Frontal cortex (tissue), 4 donors: ENCODE results near the gene DUSP22. TPM values are rescaled to one million over a fixed set of nuclear protein-coding genes. Genes with fewer than 3 reads are reported as not detected.
"Not testable (repeated sequence)": the region's sequence is repeated elsewhere in the genome, so short reads cannot be mapped to it uniquely, and the experiment has no call there.

ENCODE experiments used
- DNase-seq, 2 donors: peaks; one replicate each; pipeline ENCODE4 v3.0.0; 2012; ENCODE audit warnings: low spot score in 2 of 2
- FAIRE-seq: peaks from 2 replicates; lab custom pipeline; 2012; peaks lifted over from hg19 to GRCh38; lab: Jason Lieb, UNC
- total RNA-seq: library from RNA; depleted of rRNA; stranded (reverse); fragments of >200 nt; gene quantifications from one replicate; pipeline ENCODE4 v1.2.3, GENCODE V29; 2014
- donor health status: control.
- donor health status: control.
- donor health status: control.

The DUSP22 gene
- total RNA-seq, 1 donor from 2014 or later, result 14.7 TPM

DNA sequence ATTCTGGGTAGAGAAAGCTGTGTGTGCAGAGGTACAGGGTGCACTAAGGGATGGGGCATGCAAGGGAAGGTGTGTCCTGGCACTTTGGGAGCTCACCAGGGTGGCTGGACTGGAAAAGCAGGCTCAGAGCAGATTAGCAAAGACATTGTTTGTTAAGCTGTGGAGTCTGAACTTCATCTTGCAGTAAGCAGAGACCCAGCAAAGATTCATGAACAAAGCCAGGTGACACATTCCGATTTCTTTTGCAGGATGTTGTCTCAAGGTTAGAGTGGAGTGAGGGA lies 28.8 kb downstream of the DUSP22 start:
- FAIRE-seq, result no peak
- no peak for DNase-seq

DNA sequence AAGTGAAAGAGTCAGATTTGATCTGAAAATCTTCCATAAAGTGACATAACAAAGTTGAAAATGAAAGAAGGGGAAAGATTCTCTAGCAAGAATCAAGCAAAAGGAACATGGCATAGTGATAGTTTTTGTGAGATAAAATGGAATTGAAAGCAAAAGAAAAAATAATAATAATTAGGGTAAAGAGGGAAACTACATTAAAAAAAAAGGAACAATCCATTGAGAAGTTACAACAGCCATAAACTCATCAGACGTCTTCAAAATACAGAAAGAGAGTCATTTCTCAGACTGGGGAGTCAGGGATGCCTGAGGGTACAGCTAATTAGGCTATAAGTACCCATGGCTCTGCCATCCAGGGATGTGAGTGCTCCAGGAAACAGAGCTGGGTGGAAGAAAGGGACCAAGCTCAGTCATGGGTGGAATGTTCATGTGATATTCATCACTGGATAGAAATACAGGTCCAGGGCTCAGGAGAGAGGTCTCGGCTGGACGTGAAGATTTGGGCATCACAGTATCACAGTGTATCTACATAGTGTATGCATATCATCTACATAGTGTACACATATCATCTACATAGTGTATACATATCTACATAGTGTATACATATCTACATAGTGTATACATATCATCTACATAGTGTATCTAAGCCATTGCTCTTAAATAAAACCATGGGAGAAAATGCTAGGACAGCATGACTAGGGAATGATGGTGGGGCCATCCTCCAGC lies 29.4 kb downstream of the DUSP22 start:
- FAIRE-seq (no peak), DNase-seq (no peak)

DNA sequence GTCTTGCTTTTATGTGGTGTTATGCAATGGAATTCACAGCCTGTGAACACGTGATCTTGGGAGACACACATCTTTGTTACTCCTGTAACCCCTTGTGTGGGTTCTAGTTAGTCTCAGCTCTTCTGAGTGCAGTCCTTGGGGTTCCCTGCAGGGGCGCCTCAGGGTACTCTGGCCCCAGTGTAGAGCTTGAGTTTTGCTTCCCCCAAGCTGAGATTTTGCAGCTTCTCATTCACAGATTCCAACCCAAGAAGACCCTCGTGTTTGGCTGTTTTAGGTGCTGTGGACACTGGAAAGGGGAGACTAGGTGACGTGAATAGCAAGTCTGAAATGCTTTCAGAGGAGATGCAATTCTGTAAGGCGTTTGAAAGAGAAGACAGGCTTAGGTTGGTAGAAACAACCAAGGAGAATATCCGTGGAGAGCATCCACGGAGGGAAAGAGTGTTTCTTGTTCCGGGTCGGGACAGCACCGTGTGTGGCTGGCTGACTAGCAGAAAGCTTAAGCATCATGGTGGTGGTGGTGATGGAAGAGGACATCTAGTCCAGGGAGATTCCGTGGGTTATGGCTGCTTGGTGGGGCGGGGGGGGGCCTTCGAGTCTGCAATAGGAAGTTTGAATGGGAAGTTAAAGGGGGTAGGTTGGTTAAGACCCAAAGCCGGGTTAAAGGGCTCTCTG lies 30.1 kb downstream of the DUSP22 start:
- FAIRE-seq (no peak), DNase-seq (no peak)

DNA sequence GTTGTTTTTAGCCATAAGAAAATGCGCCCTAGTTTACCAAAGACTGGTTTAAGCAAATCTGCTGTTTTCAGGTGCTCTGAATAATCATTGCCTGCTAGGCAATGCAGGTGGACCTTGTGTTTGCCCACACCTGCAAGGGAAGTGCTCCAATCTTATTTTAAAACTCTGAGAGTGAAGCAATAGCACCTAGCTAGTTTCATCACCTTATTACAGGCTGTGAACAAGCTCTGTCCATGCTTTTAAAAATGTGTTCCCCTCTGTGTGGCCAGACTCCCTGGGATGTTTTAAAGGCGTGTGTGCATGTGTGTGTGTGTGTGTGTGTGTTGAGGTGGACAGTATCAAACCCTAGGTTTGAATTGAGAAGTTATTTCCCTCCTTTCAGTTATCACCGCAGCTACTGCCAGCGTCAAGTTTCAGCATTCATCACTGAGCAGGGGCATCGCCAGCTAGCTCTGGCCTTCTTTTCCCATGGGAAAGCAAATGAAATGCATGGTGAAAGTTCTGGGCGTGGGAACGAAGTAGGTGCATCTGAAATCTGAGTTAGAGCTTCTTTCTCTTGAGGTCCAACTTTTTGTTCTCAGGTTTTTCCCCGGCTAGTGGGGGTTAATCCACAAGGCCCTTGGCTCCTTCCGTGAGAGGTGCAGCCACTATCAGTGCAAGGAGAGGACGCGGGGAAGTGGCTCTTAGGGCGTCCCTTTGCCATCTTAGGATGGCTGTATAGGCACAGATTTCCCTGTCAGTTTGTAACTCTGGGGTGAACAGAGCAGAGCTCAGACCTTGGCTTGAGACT lies 30.8 kb downstream of the DUSP22 start:
- DNase-seq (no peak), FAIRE-seq (no peak)

DNA sequence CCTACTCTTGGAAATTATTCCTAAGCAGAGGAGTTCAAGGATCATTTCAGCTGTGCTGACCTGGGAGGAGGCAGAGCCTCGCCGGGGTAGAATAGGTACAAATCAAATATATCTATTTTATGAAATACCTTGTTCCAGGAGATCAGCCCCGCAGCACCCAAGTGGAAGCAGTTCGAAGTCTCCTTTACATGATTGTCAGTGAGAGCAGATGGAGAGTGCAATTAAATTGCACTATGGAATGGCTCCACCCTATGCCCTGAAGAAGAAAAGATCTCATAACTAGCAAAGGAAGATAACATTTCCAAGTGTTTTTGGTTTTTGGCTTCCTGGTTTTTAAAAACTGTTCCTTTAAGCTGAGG lies 31.4 kb downstream of the DUSP22 start:
- DNase-seq (no peak), FAIRE-seq (no peak)

DNA sequence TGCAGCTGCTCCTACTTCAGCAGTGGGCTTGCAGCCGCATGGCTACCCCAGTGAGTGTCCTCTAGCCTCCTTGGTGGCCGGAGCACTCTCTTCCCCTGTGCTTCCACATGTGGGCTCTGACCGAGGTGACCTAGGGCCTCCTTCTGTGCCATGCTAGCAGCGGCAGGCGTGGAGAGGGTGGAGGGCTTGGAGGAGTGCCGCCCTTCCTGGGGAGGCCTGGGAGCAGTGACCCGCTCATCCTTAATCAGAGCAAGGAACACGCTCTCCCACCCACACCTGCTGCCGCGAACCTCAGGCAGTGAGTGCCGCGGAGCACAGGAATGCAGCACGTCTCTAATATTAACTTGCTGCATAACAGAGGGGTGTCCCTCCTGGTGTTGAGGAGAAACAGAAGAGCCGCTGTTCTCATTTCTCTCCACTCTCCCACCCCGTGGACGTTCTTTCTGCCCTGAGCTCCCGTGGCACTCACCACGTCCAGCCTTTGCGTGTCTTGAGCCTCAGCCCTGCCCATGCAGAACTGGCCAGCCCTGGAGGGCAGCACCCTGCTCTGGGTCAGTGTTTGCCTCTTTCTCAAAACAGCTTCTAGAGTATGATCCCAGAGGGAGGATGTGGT lies 31.9 kb downstream of the DUSP22 start:
- FAIRE-seq (no peak), DNase-seq (no peak)

DNA sequence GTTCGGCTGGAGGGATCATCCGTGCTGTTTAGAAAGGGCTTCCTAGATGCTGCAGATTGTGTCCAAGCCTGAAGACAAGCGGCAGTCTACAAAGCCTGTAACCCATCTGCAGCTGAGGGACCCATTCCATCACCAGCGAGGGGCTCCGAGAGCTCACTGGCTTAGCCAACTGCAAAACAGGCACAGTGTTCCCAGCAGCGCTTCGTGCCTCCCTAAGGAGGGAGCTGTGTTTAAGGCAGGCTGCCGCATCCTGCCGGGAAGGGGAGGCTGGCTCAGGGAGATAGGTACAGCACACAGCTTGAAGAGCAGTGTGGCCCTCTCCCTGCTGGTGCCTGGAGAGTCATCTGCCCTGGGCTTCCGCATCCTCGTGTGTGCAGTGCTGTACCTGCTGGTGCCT lies 32.4 kb downstream of the DUSP22 start:
- DNase-seq (no peak), FAIRE-seq (no peak)

DNA sequence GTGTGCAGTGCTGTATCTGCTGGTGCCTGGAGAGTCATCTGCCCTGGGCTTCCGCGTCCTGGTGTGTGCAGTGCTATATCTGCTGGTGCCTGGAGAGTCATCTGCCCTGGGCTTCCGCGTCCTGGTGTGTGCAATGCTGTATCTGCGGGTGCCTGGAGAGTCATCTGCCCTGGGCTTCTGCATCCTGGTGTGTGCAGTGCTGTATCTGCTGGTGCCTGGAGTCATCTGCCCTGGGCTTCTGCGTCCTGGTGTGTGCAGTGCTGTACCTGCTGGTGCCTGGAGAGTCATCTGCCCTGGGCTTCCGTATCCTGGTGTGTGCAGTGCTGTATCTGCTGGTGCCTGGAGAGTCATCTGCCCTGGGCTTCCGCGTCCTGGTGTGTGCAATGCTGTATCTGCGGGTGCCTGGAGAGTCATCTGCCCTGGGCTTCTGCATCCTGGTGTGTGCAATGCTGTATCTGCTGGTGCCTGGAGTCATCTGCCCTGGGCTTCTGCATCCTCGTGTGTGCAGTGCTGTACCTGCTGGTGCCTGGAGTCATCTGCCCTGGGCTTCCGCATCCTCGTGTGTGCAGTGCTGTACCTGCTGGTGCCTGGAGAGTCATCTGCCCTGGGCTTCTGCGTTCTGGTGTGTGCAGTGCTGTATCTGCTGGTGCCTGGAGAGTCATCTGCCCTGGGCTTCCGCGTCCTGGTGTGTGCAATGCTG lies 33.0 kb downstream of the DUSP22 start:
- not testable (repeated sequence) for DNase-seq, FAIRE-seq

DNA sequence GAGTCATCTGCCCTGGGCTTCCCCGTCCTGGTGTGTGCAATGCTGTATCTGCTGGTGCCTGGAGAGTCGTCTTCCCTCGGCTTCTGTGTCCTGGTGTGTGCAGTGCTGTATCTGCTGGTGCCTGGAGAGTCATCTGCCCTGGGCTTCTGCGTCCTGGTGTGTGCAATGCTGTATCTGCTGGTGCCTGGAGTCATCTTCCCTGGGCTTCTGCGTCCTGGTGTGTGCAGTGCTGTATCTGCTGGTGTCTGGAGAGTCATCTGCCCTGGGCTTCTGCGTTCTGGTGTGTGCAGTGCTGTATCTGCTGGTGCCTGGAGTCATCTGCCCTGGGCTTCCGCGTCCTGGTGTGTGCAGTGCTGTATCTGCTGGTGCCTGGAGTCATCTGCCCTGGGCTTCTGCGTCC lies 33.8 kb downstream of the DUSP22 start:
- DNase-seq, FAIRE-seq: not testable (repeated sequence)

DNA sequence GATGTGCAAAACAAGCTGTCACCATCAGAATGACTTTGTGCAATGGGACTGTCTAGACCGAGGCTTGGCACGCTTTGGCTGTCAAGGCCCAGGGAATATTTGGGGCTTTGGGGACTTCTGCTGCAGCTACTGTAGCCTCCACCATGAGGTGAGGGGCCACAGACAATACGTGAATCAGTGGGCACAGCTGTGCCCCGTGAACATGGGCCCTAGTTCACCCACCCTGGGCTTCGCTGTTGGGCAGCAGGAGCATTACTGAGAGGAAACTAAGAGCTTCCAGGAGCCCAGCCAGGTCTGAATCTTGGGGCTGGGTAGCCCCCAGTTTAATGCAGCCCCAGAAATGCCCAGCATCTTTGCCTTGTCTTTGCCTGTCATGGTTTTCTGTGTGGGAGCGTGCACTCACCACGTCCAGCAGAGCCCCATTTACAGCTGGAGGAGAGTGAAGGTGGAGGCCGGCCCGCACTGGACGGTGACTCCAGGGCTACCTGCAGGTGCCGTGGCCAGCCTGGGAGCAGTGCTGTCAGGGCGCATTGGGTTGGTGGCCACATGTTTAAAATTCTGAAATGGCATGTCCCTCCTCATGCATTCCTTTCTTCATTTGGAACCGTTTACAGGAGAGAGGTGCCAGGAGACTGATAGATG lies 34.7 kb downstream of the DUSP22 start:
- no peak for DNase-seq
- no peak for FAIRE-seq

DNA sequence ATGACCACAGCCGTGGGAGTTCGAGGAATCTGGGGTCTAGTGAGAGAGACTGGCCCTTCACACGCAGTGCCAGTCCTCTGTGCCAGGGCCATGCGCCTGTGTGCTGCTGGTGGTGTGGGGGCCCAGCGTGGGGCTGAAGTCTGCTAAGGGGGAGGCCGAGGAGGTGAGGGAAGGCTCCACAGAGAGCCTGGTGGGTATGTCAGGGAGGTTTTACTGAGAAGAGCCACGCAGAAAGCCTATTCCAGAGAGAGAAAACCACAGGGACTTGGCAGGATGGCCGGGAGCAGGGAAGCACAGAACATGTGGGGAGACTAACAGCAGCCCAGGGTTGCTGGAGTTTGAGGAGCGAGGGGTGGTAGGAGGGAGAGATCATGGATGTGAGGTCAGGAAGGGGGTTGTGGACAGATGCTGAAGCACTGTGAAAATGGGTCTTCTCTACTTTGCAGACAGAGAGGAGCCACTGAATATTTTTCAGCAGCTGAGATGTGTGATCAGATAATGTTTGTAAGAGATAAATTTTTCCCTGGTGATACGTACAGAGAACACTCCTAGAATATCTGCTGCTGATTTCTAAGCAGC lies 35.3 kb downstream of the DUSP22 start:
- FAIRE-seq (no peak), DNase-seq (no peak)

DNA sequence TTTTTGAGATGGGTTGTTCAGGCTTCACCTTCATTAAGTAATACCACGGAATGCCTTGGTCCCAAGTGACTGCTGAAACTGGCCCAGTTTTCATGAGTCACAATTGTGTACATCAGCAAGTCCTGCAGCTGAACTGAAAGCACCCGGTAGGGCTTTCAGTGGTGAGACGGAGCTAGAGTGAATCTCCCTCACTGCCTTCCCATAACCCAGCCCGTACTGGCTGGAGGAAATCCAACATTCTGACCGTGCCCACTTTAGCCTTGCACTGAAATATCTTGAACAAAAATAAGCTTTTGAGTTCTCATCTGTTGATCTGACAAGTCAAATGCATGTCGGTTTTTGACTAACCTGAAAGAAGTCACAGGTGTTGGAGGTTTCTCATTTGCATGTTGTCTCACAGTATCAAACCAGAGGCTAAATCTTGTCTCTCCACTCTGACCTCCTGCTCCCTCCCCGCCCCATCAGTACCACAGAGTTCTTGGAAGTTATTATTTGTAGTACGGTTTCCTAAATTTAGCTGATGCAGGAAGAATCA lies 35.9 kb downstream of the DUSP22 start:
- no peak for DNase-seq
- no peak for FAIRE-seq

DNA sequence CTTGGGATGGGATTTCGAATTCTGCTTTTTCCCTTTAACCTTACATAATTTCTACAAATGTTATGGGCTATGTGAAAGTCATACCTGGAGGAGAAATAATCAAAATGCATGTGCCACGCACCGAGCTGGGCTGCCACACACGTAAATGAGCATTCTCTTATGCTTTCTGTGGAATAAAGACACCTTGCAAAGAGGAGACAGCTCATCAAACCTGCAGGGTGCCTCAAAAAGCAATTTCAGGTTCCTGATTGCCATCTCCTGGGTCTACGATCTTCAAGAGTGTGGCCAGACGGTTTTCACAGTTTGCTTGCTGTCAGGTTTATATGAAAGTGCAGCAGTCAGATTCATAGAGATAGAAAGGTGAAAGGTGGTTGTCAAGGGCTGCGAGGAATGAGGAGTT lies 36.6 kb downstream of the DUSP22 start:
- no peak for FAIRE-seq
- DNase-seq, result no peak

DNA sequence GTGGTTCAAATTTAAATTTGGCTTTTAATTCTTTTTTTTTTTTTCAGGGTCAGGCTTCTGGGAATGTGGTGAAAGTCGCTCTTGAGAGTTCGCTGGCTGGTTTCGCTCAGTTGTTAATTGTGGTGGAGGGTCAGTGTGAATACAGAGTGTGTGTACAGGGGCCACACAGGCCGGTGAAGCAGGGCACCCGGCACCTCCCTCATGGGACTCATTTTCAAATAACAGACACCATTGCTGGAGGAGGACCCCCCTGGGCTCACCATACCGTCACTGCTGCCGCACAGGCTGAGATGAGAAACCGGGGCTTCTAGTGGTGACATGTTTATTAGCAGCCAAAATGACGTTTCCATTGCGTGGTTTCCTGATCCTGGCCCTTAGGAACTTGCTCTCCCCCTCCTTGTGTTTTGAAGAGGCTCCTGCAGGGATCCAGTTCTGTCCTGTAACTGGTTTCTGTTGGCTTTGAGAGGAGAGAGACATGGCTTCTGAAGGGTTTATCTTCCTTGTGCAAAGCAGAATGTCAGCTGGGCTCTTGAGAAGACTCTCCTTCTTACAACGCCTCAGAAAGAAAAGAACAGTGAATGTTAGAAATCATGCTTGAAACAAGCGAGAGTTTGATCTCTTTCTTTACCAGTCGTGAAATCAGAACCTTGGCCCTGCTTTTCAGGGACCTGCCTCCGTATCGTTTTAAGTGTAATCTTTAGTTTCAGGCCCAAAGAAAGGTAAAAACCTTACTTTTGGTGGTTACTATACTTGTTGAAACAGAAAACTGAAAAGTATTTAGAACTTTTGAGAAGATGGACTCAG lies 37.8 kb downstream of the DUSP22 start:
- FAIRE-seq (no peak), DNase-seq (no peak)

DNA sequence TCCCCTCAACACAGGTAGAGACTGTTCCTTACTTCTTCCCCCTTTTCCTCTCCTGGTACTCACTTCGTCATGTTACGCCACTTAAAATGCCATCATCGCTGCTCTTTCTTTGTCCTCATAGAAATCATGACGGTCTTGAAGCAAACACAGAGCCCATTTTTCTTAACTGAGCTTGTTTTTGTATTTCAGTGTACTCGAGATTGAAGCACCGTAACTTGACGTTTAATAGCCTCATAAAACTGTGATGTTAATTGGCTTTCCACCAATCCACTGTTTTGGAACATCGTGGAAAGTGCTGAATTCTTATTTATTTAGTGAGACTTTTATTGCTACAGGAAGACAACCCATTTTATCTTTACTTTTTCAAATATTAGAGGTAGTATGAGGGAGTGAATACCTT lies 38.7 kb downstream of the DUSP22 start:
- DNase-seq (no peak), FAIRE-seq (no peak)

DNA sequence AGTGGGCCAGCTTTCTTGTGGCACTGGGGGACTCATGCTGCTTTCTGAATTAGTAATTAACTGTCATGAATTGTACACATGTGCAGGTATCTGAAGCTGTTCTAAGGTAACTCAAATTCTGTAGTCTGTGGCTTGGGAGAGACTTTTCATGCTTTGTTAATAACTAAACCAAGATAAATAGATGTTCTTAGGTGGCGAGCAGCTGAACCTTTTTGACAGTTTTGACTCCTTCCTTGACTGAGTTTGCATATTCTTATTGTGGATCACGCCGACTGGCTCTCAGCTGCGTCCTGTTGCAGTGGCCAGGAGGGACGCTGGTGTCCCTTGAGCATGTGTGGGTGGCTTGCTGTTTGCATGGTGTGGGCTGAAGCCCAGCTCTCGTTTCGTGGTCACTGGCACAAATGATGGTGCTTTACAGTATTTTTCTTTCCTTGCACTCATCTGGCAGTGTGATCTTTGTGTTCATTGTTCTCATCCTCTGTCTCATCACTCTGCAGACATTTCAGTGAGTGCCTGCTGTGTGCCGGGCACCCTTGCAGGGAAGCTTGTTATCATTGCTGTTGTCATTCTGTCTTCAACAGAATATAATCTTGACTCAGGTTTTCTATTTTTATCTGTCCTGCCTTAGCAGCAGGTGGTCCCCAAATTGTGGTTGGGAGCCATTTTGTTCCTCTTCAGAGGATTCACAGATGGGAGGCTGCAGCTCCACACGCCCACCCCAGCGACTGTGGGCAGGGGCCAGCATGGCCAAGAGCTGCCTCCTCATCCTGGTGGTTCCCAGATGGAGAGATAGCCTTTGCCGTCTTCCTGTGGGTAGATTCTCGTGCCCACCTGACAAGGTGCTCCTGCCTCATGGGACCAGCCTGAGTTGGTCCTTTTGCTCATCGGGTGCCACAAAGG lies 39.6 kb downstream of the DUSP22 start:
- no peak for DNase-seq
- no peak for FAIRE-seq

DNA sequence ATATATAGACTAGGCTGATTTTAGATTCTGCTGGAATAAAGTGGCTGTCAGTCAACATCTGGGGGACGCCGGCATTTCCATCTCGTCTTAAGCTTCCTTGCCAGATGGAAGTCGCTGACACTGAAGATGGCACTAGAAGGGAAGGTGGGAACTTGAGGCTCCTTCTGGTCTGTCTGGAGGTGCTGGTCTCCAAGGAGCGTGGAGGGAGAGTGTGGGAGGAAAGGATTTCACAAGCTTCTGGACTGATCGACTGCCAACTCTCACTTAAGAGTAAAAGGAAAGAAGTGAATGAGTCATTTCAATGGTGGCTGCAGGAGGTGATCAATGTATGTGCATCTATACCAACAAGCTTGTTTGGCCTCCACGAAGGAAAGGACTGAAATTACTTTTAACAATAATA lies 40.4 kb downstream of the DUSP22 start:
- FAIRE-seq, result no peak
- no peak for DNase-seq
